HG03135 (cell line): ENCODE results near the gene TFAP2B.

ENCODE experiments used
- ATAC-seq: cut with Tn5 transposase; IDR thresholded peaks from one replicate; pipeline ENCODE4 v1.9.1; 2021; ENCODE audit warnings: mild to moderate bottlenecking, moderate library complexity; ENCODE audit not compliant: unreplicated experiment

Gene TFAP2B

DNA sequence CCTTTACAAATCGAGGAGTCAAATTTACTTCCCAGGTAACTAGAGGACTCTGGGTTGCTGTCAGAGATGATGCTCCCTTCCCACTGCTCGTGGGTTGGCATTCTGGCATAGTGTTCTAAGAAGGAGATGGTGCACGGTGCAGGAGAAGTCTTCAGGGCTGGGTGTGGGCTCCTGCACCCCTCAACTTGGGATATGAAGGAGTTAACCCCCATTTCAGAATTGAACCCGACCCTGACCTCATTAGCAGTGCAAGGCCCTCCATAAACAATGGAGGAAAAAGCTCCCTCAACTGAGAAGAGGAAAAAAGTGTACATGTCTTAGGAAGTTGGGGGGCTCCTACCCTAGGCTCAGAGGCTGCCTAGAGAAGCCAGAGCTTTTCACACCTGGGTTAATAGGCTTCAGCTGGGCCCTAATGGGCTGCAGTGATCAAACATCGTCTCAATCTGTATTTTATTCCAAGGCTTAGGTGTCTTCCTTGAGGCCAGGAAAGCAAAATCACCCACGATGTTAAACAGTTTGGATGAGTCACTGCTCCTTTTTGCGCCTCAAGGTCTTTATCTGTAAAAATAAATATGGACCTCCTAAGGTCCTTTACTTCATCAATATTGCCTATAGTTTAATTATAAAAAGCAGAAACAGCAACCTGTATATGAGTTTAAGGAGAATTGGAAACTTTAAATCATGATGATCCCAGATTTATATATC is 29.4 kb downstream of the TFAP2B start:
- no peak for ATAC-seq

DNA sequence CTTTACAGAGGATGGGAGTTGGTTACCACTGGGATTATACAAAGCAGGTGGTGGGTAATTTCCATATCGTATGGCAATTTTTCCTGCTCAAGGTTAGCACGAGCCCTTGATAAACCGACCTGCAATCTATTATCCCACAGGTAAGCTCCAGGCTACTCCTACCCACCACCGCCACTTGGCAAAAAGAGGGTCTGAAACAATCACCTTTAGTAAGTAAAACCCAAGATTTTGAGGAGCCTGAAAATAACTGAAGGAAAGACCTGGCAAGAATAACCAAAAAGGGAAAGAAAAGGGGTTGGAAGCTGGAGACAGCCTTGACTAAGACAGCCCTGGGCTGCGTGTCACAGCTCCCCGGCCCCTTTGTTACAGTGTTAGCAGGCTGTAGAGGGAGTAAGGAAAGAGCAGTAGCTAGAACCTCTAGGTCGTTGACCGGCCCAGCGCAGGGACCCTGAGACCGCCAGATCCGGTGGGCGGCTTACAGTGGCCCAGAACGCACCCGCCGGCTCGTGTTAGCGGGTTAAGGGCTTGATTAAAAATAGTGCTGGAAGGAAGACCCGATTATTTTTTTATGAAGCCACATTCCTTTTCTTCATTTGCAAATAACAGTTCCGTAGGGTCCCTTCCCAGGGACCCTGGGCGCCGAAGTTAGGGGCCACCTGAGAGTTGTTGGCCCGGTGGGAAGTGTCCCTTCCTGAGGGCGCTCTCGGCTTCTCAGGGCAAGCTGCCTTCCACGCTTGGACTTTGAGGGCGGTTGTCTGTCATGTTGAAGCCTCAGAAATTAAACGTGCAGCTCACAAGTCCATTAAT is 30.5 kb downstream of the TFAP2B start:
- no peak for ATAC-seq

GRCh38 chr6:50849796-50850180 is 31.1 kb downstream of the TFAP2B start:
- no peak for ATAC-seq

DNA sequence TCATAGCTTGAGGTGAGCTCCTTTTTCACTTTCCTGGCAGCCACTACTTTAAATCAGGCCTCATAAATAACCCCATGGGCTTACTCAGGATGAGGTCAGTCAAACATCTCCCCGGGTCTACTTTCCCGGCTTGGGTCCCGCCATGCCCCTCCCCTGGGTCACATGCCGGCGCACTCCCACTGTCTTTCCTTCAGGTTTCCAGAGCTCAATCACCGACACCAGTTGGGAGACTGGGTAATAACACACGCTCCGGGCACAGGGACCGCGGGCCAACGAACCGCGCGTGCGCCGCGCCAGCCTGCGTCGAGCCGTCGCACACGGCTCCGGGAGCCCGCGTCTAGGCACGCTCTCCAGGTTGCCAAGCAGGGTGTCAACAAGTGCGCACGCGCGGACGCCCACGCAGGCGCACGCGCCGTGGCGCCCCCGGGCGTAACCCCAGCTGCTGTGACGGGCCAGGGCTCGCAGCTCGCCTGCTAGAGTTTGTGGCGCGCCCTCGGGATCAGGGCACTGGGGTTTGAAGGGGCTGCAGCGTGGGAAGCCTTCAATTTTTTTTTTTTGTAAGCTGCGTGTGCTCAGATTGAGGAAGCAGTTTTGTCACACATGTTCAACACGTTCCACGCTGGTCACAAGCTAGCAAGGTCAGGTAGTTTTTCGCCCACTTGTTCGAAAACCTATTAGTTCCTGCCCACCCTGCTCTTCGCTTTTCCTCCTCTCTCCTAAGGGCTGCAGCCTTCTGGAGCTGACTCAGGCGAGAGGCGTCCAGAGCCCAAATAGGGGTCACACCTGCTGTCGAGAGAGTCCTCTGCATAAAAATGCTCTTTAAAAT is 31.8 kb downstream of the TFAP2B start:
- no peak for ATAC-seq

DNA sequence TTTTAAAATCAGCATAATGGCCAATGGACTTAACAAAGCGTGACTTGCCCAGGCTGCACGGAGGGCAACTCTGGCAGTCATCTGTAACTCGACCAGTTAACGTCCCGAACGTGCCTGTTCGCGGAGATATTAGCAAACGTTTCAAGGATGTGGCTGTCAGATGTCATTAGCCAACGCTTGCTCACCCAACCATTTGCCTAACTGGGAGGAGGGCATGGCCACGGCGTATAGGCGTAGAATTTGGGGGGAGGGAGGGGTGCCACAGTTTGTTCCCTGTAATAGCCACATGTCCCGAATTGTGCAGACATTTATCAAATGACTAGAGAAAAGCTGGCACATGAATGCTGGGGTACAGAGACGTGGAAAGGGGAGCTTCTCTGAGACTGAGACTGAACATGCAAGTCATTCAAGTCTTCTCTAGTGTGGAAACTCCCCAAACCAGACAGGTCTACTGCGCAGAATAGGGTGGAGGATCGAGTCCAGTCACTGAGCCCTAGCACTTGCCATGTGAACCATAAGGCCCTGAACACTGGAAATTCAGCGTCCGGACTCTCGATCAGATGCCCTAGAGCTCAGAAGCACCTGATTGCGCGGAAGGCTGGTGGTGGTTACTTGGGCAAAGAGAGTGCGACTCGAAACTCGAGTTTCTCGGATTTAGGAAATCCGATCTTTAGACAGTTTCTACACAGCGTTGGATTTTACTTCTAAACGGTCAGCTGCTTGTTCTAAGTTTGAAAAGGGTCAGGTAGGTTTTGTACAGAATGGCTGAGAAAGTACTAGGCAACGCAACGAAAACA is 32.6 kb downstream of the TFAP2B start:
- ATAC-seq, result no peak

GRCh38 chr6:50853939-50854338 is 35.3 kb downstream of the TFAP2B start:
- no peak for ATAC-seq

GRCh38 chr6:50861692-50862091 is 43.0 kb downstream of the TFAP2B start:
- ATAC-seq, result no peak

GRCh38 chr6:50862176-50862575 is 43.5 kb downstream of the TFAP2B start:
- ATAC-seq, result no peak

- no peak for ATAC-seq
Measured at GRCh38 chr6:50864601-50865000, 45.9 kb downstream of the TFAP2B start.

DNA sequence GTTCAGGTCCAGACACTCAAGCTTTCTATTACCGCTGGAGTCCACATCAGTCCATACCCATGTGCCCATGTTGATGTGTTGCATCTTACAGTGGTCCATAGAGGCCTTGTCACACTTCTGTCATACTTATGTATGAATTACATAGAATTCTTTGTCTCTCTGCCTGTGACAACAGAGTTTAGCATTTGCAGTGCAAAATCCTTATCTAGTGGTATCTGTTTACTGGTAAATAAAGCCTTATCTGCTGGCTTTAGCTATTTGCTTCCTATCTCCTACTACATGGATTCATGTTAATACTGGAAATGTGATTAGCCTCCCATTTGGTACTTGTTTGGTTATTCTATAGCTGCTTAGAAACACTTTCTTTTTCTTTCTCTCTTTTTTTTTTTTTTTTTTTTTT is 49.8 kb downstream of the TFAP2B start:
- no peak for ATAC-seq

GRCh38 chr6:50873167-50873566 is 54.5 kb downstream of the TFAP2B start:
- no peak for ATAC-seq

- no peak for ATAC-seq
Measured at GRCh38 chr6:50884364-50884763, 65.7 kb downstream of the TFAP2B start.

- ATAC-seq, result no peak
Measured at GRCh38 chr6:50887112-50887511, 68.4 kb downstream of the TFAP2B start.

DNA sequence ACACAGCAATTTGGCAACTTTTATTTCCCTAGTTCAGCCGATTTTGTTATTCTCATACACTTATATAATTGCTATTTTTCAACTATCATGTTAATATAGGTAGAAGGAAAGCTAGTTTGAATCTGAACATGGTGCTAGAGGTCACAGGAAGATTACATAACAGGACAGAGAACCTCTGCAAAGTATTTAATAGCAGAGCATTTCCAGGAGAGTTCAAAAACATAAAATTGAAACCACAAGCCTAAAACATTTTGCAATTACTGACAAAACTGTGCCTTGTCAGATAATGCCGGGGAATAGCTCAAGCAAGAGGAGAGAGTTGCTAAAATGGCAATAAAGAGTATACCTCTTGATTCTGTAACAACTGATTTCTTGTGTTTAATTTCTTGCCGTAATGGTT is 70.8 kb downstream of the TFAP2B start:
- no peak for ATAC-seq

DNA sequence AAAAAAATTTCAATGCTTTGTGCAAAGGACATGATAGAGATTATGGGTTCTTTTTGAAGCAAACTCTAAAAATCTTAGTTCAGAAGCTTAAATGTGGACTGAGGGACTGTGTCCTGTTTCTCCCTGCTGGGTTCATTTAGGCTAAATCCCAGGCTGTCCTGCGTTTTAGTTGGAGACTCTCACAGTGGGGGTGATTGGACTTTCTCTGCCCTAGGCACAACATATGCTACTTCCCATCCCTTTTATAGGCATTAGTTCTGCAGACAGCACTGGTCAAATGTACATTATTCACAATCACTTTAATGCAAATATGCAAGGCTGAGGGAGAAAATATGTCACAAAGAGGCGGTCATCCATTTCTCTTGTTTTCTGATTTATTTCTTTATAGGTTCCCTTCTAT is 71.3 kb downstream of the TFAP2B start:
- ATAC-seq, result no peak

- ATAC-seq, result no peak
Measured at GRCh38 chr6:50890579-50890978, 71.9 kb downstream of the TFAP2B start.

DNA sequence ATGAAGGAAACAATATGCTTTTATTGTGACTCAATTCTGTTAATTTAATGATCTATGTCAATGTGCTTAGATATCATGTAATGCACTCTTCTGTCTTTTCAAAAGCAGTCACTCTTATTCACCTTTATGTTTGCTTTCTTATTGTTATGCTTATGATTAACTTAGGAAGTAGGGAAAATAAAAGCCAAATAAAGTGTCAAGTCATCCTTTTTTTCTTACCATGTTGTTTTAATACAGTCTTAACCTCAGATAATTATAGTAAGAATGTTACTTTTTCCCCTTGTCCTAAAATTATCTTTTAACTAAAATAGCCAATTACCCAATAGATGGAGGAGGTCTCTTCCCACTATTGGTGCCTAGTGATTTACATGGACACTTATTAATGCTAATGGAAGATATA is 72.6 kb downstream of the TFAP2B start:
- no peak for ATAC-seq
